Measurements from ENCODE around the gene TRIP10. TPM values are rescaled to one million over a fixed set of nuclear protein-coding genes. Genes with fewer than 3 reads are reported as not detected.

TRIP10 gene
- total and polyA plus RNA-seq, 2 of the 13 experiments (the other 11 are each of a cell fraction or from before 2014, with no cell fraction given), result 32.5 to 33.2 TPM

- TF ChIP-seq ZNF512 (CRISPR knock-in tag; IDR thresholded peaks at IDR 0.05) (no peak), ZNF317 (CRISPR knock-in tag; IDR thresholded peaks at IDR 0.05) (peak; percentile 6; the same call in 1 of the 2 replicates)
Observed at GRCh38 chr19:6721138-6721474, 18.4 kb upstream of the TRIP10 start (continued).

GRCh38 chr19:6721773-6722172 lies 17.7 kb upstream of the TRIP10 start:
- Histone ChIP-seq H3K27me3 (ENCODE audit: control insufficient read depth in 1 of 2, insufficient read depth in 2 of 2, low read length in 2 of 2) (peaks cover 0 to 7% of the 10 kb centered on the region in 2 experiments; a peak in 1 of 5 replicates), H4K20me1 (ENCODE audit: insufficient read depth, low read length) (peaks cover 32% of the 10 kb centered on the region), H3K27ac (ENCODE audit: extremely low read length, insufficient read depth, low read length) (peak overlapping the region; percentile 90), H3K4me2 (ENCODE audit: low read depth, low read length) (peak overlapping the region; percentile 64), H3K36me3 (replicated peaks in 1 of 2; ENCODE audit: control insufficient read depth in 1 of 2, insufficient read depth in 2 of 2, low read length in 2 of 2) (peaks cover 18% of the 10 kb centered on the region in 2 experiments), H2AFZ (ENCODE audit: low read length) (no peak overlapping the region), H3K9me3 (ENCODE audit: low read length) (no peaks in the 10 kb centered on the region), H3K4me1 (ENCODE audit: insufficient read depth, low read length) (peaks cover 80% of the 10 kb centered on the region), H3K9ac (ENCODE audit: insufficient read depth, low read depth, low read length) (peak overlapping the region; percentile 64), H3K4me3 (replicated peaks in 1 of 3; ENCODE audit: insufficient read depth in 1 of 3, low read depth in 2 of 3, low read length in 3 of 3) (no peak overlapping the region), H3K79me2 (ENCODE audit: insufficient read depth, low read length) (peaks cover 25% of the 10 kb centered on the region)
- ChIA-PET CTCF (ENCODE audit: low intra/inter-chr PET ratio, low total read pairs) (no interaction called here), POLR2A (interaction anchor here (1.7 to 8.0 kb wide), 5 partner anchors 8 to 34 kb away, joined by 6 to 278 read pairs (median 83); partner anchors contain the start of gene GPR108)
- ATAC-seq (no peak), DNase-seq (ENCODE audit: low spot score) (no peak), FAIRE-seq (no peak)
- 65% methylated on average over 5 of the region's 5 CpGs for WGBS (ENCODE audit: low lambda C conversion rate)
- TF ChIP-seq HMG20A (CRISPR knock-in tag; IDR thresholded peaks at IDR 0.05; ENCODE audit: borderline replicate concordance) (no peak), NAIF1 (CRISPR knock-in tag; IDR thresholded peaks at IDR 0.05; ENCODE audit: borderline replicate concordance) (0 out of 2 replicates have a peak, but pooled peaks have one; percentile 31), ZNF777 (CRISPR knock-in tag; IDR thresholded peaks at IDR 0.05) (no peak), KDM4B (CRISPR knock-in tag; IDR thresholded peaks at IDR 0.05) (no peak)
- intact Hi-C loops (cut with micrococcal nuclease; ENCODE audit: unreplicated experiment), result loop anchor here (2.0 kb wide), 1 partner anchor 15 kb away; the partner anchor contains the start of gene GPR108
- in situ Hi-C loops (cut with HindIII; ENCODE audit: extremely low pct_ligation_motif_present, low pct_unique_long_range_greater_than_20kb), result no loop called here
- BruUV-seq (replicated peaks), result no TSS peak

All from HepG2 (cell line).